Esophagus squamous epithelium (tissue), 4 donors: ENCODE measurements around the gene NR3C2.

Experiments
- POLR2A ChIP-seq, 4 donors: fragments of 450-650 bp; IDR thresholded peaks; one replicate each; pipeline ENCODE4 v1.6.1; 2017; ENCODE audit warnings: antibody characterized with exemption in 4 of 4, mild to moderate bottlenecking in 4 of 4, moderate library complexity in 3 of 4
- TF ChIP-seq, protein P1 (sequence below), 6 experiments: fragments of 450-650 bp in 4 of 6; fragments of 200-600 bp in 2 of 6; sonication (generic) in 2 of 6; IDR thresholded peaks; one replicate each; pipeline ENCODE4 v1.5.1; 2016 to 2019; ENCODE audit warnings: antibody characterized with exemption in 6 of 6, mild to moderate bottlenecking in 4 of 6, moderate library complexity in 4 of 6

DNA sequence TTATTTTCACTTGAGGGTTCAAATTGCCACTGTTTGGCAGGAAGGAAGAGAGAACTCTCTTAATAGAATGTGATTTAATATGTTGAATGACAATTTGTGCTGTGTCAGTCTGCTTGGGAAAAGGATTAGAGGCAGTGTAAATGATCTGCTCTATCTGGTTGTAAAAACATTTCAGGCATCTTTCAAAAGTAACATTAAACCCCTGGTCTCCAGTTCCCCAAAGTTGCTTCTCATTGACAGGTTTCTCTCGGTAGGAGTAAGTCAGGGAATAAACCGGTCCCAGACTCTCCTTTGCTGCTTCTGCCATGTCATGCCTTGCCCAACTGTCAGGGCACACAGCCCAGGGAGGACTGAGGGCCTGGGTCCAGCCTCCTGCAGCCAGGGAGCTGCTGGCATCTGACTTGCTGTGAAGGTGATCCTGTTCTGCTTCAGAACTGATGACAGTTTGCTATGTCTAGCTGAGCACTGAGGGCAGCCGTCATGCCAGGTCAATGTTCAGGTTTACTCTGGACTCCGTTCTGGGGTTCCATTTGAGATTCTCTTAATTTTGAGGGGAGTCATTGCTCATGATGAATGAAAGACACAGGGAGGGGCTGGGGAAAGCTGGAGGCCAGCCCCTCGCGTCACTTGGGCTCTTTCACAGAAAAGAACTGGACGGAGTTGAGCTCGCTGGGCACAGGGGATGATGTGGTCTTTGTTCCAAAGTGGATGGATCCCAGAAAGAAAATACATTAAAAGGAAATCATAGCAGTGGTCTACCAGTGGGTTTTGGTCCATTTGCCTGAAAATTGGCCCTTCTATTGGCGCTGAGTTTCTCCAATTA, 397.9 kb downstream of the NR3C2 start:
- TF ChIP-seq, protein P1, sequence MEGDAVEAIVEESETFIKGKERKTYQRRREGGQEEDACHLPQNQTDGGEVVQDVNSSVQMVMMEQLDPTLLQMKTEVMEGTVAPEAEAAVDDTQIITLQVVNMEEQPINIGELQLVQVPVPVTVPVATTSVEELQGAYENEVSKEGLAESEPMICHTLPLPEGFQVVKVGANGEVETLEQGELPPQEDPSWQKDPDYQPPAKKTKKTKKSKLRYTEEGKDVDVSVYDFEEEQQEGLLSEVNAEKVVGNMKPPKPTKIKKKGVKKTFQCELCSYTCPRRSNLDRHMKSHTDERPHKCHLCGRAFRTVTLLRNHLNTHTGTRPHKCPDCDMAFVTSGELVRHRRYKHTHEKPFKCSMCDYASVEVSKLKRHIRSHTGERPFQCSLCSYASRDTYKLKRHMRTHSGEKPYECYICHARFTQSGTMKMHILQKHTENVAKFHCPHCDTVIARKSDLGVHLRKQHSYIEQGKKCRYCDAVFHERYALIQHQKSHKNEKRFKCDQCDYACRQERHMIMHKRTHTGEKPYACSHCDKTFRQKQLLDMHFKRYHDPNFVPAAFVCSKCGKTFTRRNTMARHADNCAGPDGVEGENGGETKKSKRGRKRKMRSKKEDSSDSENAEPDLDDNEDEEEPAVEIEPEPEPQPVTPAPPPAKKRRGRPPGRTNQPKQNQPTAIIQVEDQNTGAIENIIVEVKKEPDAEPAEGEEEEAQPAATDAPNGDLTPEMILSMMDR (IDR thresholded peaks at IDR 0.05) = no peak
- no peak for TF ChIP-seq POLR2A (IDR thresholded peaks at IDR 0.05)
